GM12878 (cell line): ENCODE measurements around the gene PYGB. TPM values are rescaled to one million over a fixed set of nuclear protein-coding genes. Genes with fewer than 3 reads are reported as not detected.
"Not testable (repeated sequence)": the region's sequence is repeated elsewhere in the genome, so short reads cannot be mapped to it uniquely, and the experiment has no call there.

ENCODE experiments used
- ATAC-seq: fragments of 200-7000 bp; cut with Tn5 transposase; 3 replicates; pipeline ENCODE4 v1.9.1; 2020; ENCODE audit warnings: mild to moderate bottlenecking, moderate library complexity
- BruUV-seq: library from RNA; stranded (reverse); fragments of 400-500 nt; replicated peaks from 2 replicates; lab custom pipeline; 2021; lab: Mats Ljungman, UMichigan
- CTCF ChIA-PET: fragments of 300-600 bp; sonication (Branson Sonifier 250); formaldehyde crosslinking; extraction: SDS; loops from one replicate; lab custom pipeline; 2021; ENCODE audit warnings: inconsistent platforms; lab: Yijun Ruan, JAX
- POLR2A ChIA-PET: fragments of 350-600 bp; formaldehyde crosslinking; extraction: SDS; loops from one replicate; lab custom pipeline; 2021; ENCODE audit warnings: inconsistent platforms; lab: Charles Lee
- RAD21 ChIA-PET: fragments of 300-600 bp; sonication (Branson Sonifier 250); formaldehyde crosslinking; loops from one replicate; lab custom pipeline; 2023; ENCODE audit warnings: antibody characterized with exemption; ENCODE audit not compliant: unreplicated experiment; lab: Charles Lee
- SMC1A ChIA-PET: fragments of 300-600 bp; sonication (Branson Sonifier 250); formaldehyde crosslinking; loops from one replicate; lab custom pipeline; 2023; ENCODE audit not compliant: unreplicated experiment, uncharacterized antibody; lab: Charles Lee
- DNase-seq: peaks from one replicate; pipeline ENCODE4 v3.0.0-alpha.2; 2011; ENCODE audit warnings: low read depth, low spot score
- FAIRE-seq: peaks from 3 replicates; lab custom pipeline; 2011; peaks lifted over from hg19 to GRCh38; lab: Jason Lieb, UNC
- H2AFZ ChIP-seq: 2 replicates; pipeline ENCODE4 v1.6.0; 2011; ENCODE audit warnings: low read depth, low read length, control low read depth; ENCODE audit not compliant: control insufficient read depth
- H3K27ac ChIP-seq: 2 replicates; pipeline ENCODE4 v1.5.1; 2011; ENCODE audit warnings: control low read depth; ENCODE audit not compliant: control insufficient read depth, insufficient read depth
- H3K27me3 ChIP-seq, 2 experiments: replicated peaks in 1 of 2; 2 replicates each; pipeline versions ENCODE4 v1.6.0 to v1.6.1; 2011; ENCODE audit warnings: low read length in 1 of 2; ENCODE audit not compliant: control insufficient read depth in 2 of 2, insufficient read depth in 2 of 2
- H3K36me3 ChIP-seq, 2 experiments: 2 replicates each; pipeline ENCODE4 v1.5.1; 2011; ENCODE audit warnings: low read length in 1 of 2; ENCODE audit not compliant: control insufficient read depth in 2 of 2, insufficient read depth in 2 of 2
- H3K4me1 ChIP-seq: 2 replicates; pipeline ENCODE4 v1.6.1; 2011; ENCODE audit warnings: mild to moderate bottlenecking, low read length, moderate library complexity, mixed read lengths; ENCODE audit not compliant: control insufficient read depth, insufficient read depth
- H3K4me2 ChIP-seq: 2 replicates; pipeline ENCODE4 v1.6.0; 2011; ENCODE audit warnings: control low read depth; ENCODE audit not compliant: control insufficient read depth, insufficient read depth
- H3K4me3 ChIP-seq: fragments of 200-600 bp; sonication (generic); 2 replicates; pipeline ENCODE4 v1.5.1; 2016
- H3K79me2 ChIP-seq: 2 replicates; pipeline ENCODE4 v1.6.0; 2011; ENCODE audit warnings: low read length; ENCODE audit not compliant: control insufficient read depth, insufficient read depth
- H3K9ac ChIP-seq: 2 replicates; pipeline ENCODE4 v1.8.0; 2011; ENCODE audit warnings: low read length, control low read depth, mixed read lengths; ENCODE audit not compliant: control insufficient read depth, insufficient read depth
- H3K9me3 ChIP-seq: replicated peaks from 3 replicates; pipeline ENCODE4 v1.5.1; 2011; ENCODE audit warnings: mild to moderate bottlenecking, low read length; ENCODE audit not compliant: control insufficient read depth, insufficient read depth
- H4K20me1 ChIP-seq: 2 replicates; pipeline ENCODE4 v1.6.0; 2011; ENCODE audit not compliant: control insufficient read depth, insufficient read depth
- PAX5 ChIP-seq: IDR thresholded peaks from 2 replicates; pipeline ENCODE4 v1.6.1; 2011; ENCODE audit warnings: low read depth, low read length, borderline replicate concordance
- PAX8 ChIP-seq: fragments of 450-650 bp; IDR thresholded peaks from 2 replicates; pipeline ENCODE4 v1.6.1; 2017; ENCODE audit warnings: mild to moderate bottlenecking, moderate library complexity
- RELA ChIP-seq: fragments of 450-650 bp; IDR thresholded peaks from 2 replicates; pipeline ENCODE4 v1.8.0; 2014; ENCODE audit warnings: borderline replicate concordance; ENCODE audit not compliant: partially characterized antibody
- SRF ChIP-seq, 2 experiments: IDR thresholded peaks; 2 replicates each; pipeline ENCODE4 v1.6.1; 2011; ENCODE audit warnings: low read depth in 2 of 2, low read length in 2 of 2, mild to moderate bottlenecking in 1 of 2, moderate library complexity in 1 of 2
- WGBS: methylation state at CpG from one replicate; pipeline ENCODE4 v1.1.6; 2016; ENCODE audit warnings: low lambda C conversion rate; ENCODE audit not compliant: insufficient replicate concordance, insufficient coverage; ENCODE audit errors: missing lambda C conversion rate; 5-methylcytosine and 5-hydroxymethylcytosine counted together
- in situ Hi-C: fragments of 300-500 bp; cut with MboI; formaldehyde crosslinking; loops from 9 replicates; pipeline ENCODE4 v1.14.3; 2018; ENCODE audit warnings: mixed read lengths
- intact Hi-C: fragments of 100-400 bp; cut with micrococcal nuclease; formaldehyde crosslinking; loops from one replicate; pipeline ENCODE4 v1.14.2; 2022; ENCODE audit not compliant: unreplicated experiment
- polyA plus RNA-seq, 11 experiments: library from polyadenylated mRNA; depleted of rRNA in 4 of 11; unstranded in 6 of 11; stranded (reverse) in 5 of 11; fragments of >200 nt; fragmentation: Nextera tagmentation in 4 of 11; fragmentation: Illumina TruSeq in 1 of 11; extraction: Ambion mirVana in 4 of 11; extraction: Trizol in 1 of 11; gene quantifications; 1 replicate in 1 of 11; 2 replicates in 10 of 11; pipeline versions ENCODE4 v1.2.1 to v1.2.3, GENCODE V29; 2011 to 2016; ENCODE audit warnings: inconsistent platforms in 2 of 11, missing spikeins in 2 of 11, low read depth in 1 of 11
- total RNA-seq, 4 experiments: library from RNA; depleted of rRNA in 3 of 4; stranded (reverse); fragments of >200 nt in 3 of 4; fragmentation: Illumina TruSeq in 1 of 4; extraction: Trizol in 1 of 4; gene quantifications; 2 replicates each; pipeline versions ENCODE4 v1.2.1 to v1.2.3, GENCODE V29; 2013 to 2021

The PYGB gene
- total and polyA plus RNA-seq, 10 of the 15 experiments (the other 5 are each of a cell fraction or from before 2014, with no cell fraction given) = 0.34 to 33.5 (median 21.8) TPM

- WGBS = 38% methylated on average over 8 of the region's 8 CpGs
- RAD21 ChIA-PET = no interaction called here
- no peaks in the 10 kb centered on the region for H3K9me3 ChIP-seq
- BruUV-seq = no TSS peak
- DNase-seq = no peak
- H3K79me2 ChIP-seq = no peaks in the 10 kb centered on the region
- CTCF ChIA-PET = interaction anchor here (0.6 to 1.3 kb wide), 2 partner anchors 10 to 17 kb away, joined by 3 to 5 read pairs; no protein-coding TSS in a partner anchor
- in situ Hi-C loops (no loop called here), intact Hi-C loops (no loop called here)
- H3K4me3 ChIP-seq = no peak overlapping the region
- ATAC-seq = peak; percentile 76
- no peaks in the 10 kb centered on the region; a peak in 2 of 4 replicates for H3K36me3 ChIP-seq
- SMC1A ChIA-PET = no interaction called here
- H3K27ac ChIP-seq = no peak overlapping the region
- FAIRE-seq = peak; percentile 23
- POLR2A ChIA-PET = no interaction called here
- no peak overlapping the region for H2AFZ ChIP-seq
- peaks cover 3% of the 10 kb centered on the region for H3K4me1 ChIP-seq
- no peaks in the 10 kb centered on the region for H3K27me3 ChIP-seq
- H3K9ac ChIP-seq = no peak overlapping the region
- TF ChIP-seq RELA = no peak
- TF ChIP-seq SRF (IDR thresholded peaks at IDR 0.05; ENCODE audit: low read depth in 2 of 2, low read length in 2 of 2) = 0 out of 4 replicates have a peak, but pooled peaks of 1 of the 2 experiments have one; percentile 18
- H4K20me1 ChIP-seq = no peaks in the 10 kb centered on the region
- H3K4me2 ChIP-seq = no peak overlapping the region
Observed at GRCh38 chr20:25230166-25230831, 17.6 kb upstream of the PYGB start.

DNA sequence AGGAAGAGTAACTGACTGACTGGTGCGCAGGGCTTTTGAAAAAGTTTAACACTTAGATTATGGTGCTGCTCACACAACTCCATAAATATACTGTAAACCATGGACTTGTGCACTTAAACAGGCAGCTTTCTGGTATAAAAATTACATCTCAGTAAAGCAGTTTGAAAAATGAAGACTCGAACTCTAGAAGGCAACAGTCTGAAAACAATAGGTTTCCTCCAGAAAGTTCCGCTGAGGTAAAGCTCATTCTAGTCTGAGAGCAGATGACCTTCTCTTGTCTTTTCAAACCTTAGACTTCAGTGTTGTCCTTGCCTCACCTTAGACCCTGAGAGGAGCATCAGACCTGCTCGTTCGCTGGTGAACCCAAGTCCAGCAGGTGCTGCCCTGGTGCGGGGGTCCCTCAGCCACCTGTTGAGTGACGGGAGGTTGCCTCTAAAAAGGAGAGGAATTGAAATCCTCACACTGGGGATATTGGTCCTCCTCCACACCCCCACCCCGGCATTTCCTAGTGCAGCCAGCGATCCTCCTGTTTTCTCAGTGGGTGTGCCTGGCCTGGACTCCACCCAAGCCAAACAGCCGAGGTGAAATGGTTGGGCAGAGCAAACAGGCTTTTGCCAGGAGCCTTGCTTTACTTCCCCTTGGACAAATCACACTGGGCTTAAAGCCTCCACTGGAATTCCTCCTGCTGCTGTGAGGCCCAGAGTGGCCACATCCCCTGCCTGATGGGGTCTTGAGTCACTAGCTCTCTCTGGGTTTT lies 14.7 kb upstream of the PYGB start:
- TF ChIP-seq PAX8 (no peak), PAX5 (no peak)
- H3K27me3 ChIP-seq = no peaks in the 10 kb centered on the region
- H3K4me2 ChIP-seq = no peak overlapping the region
- ChIA-PET CTCF (interaction anchor here (1.0 kb wide), 1 partner anchor 165 kb away, joined by 3 read pairs; no protein-coding TSS in a partner anchor), SMC1A (no interaction called here), RAD21 (no interaction called here), POLR2A (no interaction called here)
- no peak overlapping the region for H3K27ac ChIP-seq
- BruUV-seq = no TSS peak
- no peak overlapping the region for H3K4me3 ChIP-seq
- 0 out of 2 replicates have a peak, but pooled peaks cover 2% of the 10 kb centered on the region for H4K20me1 ChIP-seq
- intact Hi-C loops = no loop called here
- no peaks in the 10 kb centered on the region for H3K79me2 ChIP-seq
- no peak overlapping the region for H2AFZ ChIP-seq
- DNase-seq (no peak), FAIRE-seq (no peak), ATAC-seq (no peak)
- peaks cover 3% of the 10 kb centered on the region for H3K4me1 ChIP-seq
- 69% methylated on average over 10 of the region's 10 CpGs for WGBS
- no peaks in the 10 kb centered on the region for H3K9me3 ChIP-seq
- in situ Hi-C loops = no loop called here
- H3K9ac ChIP-seq = no peak overlapping the region
- no peaks in the 10 kb centered on the region for H3K36me3 ChIP-seq

DNA sequence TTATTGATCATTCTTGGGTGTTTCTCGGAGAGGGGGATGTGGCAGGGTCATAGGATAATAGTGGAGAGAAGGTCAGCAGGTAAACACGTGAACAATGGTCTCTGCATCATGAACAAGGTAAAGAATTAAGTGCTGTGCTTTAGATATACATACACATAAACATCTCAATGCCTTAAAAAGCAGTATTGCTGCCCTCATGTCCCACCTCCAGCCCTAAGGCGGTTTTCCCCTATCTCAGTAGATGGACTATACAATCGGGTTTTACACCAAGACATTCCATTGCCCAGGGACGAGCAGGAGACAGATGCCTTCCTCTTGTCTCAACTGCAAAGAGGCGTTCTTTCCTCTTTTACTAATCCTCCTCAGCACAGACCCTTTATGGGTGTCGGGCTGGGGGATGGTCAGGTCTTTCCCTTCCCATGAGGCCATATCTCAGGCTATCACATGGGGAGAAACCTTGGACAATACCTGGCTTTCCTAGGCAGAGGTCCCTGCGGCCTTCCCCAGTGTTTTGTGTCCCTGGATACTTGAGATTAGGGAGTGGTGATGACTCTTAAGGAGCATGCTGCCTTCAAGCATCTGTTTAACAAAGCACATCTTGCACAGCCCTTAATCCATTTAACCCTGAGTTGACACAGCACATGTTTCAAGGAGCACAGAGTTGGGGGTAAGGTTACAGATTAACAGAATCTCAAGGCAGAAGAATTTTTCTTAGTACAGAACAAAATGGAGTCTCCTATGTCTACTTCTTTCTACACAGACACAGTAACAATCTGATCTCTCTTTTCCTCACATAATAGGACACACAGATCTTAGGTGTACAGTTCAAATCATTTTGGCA lies 13.7 kb upstream of the PYGB start:
- H3K27ac ChIP-seq, FAIRE-seq, H3K36me3 ChIP-seq, H2AFZ ChIP-seq, POLR2A ChIA-PET, H3K4me2 ChIP-seq, H3K9me3 ChIP-seq, H3K4me3 ChIP-seq, ATAC-seq, H4K20me1 ChIP-seq, intact Hi-C loops, H3K4me1 ChIP-seq, H3K9ac ChIP-seq, BruUV-seq, H3K27me3 ChIP-seq, DNase-seq, in situ Hi-C loops, CTCF ChIA-PET, H3K79me2 ChIP-seq, RAD21 ChIA-PET: not testable (repeated sequence)
- WGBS = 39% methylated on average over 8 of the region's 8 CpGs
- SMC1A ChIA-PET = interaction anchor here (1.0 kb wide), 1 partner anchor 10 kb away, joined by 3 read pairs; no protein-coding TSS in a partner anchor
